ENCODE results near the gene KCNQ2. TPM values are rescaled to one million over a fixed set of nuclear protein-coding genes. Genes with fewer than 3 reads are reported as not detected.

The KCNQ2 gene
- total RNA-seq, 1 donor: not detected

- H3K4me3 ChIP-seq (ENCODE audit: low read depth, low read length): no peak overlapping the region
- no peak for DNase-seq (ENCODE audit: low read depth)
- no peak for TF ChIP-seq CTCF (IDR thresholded peaks at IDR 0.05; ENCODE audit: insufficient read depth, low read depth, low read length)
These were observed 62.5 kb downstream of the KCNQ2 start for GRCh38 chr20:63409834-63410435.

GRCh38 chr20:63409066-63409833 lies 63.2 kb downstream of the KCNQ2 start:
- no peak for DNase-seq (ENCODE audit: low read depth)
- no peak overlapping the region for H3K4me3 ChIP-seq (ENCODE audit: low read depth, low read length)
- TF ChIP-seq CTCF (IDR thresholded peaks at IDR 0.05; ENCODE audit: insufficient read depth, low read depth, low read length): no peak

DNA sequence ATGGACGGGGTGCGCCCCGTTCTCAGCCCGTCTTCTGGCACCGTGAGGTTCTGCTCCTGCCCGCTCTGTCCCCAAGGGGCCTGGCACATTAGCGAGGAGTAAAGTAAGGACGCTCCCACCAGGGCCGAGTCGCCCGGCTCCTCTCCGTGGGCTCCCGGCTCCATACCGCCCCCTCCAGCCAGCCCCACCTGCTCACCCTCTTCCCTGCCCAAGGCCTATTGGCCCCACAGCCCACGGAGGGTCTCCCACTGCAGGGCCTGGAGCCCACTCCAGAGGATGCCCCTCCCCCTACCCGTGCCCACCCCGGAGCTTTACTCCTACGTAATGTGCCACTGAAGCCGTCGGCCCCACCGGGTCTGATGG lies 63.8 kb downstream of the KCNQ2 start:
- no peak for DNase-seq (ENCODE audit: low read depth)
- no peak overlapping the region for H3K4me3 ChIP-seq (ENCODE audit: low read depth, low read length)
- no peak for TF ChIP-seq CTCF (IDR thresholded peaks at IDR 0.05; ENCODE audit: insufficient read depth, low read depth, low read length)

DNA sequence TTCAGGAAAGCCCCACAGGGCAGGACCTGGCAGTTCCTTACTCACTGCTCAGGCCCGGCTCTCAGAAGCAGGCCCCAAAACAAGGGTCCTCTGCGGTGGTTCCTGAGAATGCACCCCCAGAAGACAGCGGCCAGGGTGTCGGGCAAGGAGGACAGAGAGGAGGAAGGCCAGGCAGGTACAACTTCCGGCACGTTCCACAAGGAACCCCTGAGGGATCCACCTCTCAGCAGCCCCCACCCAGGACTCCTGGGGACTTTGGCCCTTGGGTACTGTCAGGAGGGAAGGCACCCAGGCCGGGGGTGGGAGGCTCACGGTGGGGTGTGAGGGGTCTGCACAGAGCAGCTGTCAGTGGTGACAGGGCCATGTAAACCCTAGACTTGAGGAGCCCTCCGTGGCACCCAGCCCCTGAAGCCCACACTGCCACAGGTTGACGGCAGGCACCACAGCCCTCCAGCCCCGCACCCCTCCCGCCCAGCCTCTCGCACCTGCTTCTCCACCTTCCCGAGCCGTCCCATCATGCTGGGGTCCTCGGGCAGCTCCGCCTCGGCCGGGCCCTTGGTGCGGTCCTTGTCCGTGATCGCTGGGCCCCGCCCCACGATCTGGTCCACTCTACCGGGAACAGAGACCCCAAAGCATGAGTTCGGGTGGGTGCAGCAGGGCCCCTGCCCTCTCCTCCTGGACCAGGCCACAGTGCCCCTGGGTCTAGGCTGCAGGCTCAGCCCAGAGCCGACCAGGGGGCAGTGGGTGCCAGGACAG lies 64.3 kb downstream of the KCNQ2 start:
- no peak for TF ChIP-seq CTCF (IDR thresholded peaks at IDR 0.05; ENCODE audit: insufficient read depth, low read depth, low read length)
- DNase-seq (ENCODE audit: low read depth): no peak
- no peak overlapping the region for H3K4me3 ChIP-seq (ENCODE audit: low read depth, low read length)

GRCh38 chr20:63406617-63407245 lies 65.7 kb downstream of the KCNQ2 start:
- no peak for DNase-seq (ENCODE audit: low read depth)
- TF ChIP-seq CTCF (IDR thresholded peaks at IDR 0.05; ENCODE audit: insufficient read depth, low read depth, low read length): no peak
- no peak overlapping the region for H3K4me3 ChIP-seq (ENCODE audit: low read depth, low read length)

DNA sequence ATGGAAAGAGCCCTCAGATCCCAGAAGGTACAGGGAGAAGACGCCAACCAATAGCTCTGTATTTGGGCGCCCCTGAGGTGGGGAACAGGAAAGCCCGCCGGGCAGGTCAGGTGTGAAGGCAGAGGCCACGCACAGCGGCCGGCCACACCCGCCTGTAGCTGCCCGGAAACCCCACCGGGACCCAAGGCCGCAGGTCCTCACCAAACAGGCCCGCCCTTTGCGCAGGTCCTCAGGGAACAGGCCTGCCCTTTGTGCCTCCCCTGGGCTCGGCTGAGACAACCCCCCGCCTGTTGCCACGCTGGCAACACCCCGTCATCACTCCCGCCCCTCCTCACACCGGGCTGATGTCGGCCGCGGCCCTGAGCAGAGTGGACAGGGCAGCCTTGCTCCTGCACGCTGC lies 66.4 kb downstream of the KCNQ2 start:
- no peak for DNase-seq (ENCODE audit: low read depth)
- no peak for TF ChIP-seq CTCF (IDR thresholded peaks at IDR 0.05; ENCODE audit: insufficient read depth, low read depth, low read length)
- no peak overlapping the region for H3K4me3 ChIP-seq (ENCODE audit: low read depth, low read length)
